Lower leg skin (tissue), 4 donors: Measurements from ENCODE around the gene QPCTL. TPM values are rescaled to one million over a fixed set of nuclear protein-coding genes. Genes with fewer than 3 reads are reported as not detected.

Experiments
- DNase-seq, 2 donors: peaks; one replicate each; pipeline ENCODE4 v3.0.0-alpha.2; 2019; ENCODE audit warnings: low spot score in 2 of 2
- H3K4me3 ChIP-seq: fragments of 200-600 bp; sonication (generic); 2 replicates; pipeline ENCODE4 v1.5.1; 2017; ENCODE audit warnings: mild to moderate bottlenecking, low read depth; ENCODE audit not compliant: poor library complexity, severe bottlenecking
- POLR2A ChIP-seq, 2 donors: fragments of 450-650 bp; IDR thresholded peaks; one replicate each; pipeline ENCODE4 v1.6.1; 2016 to 2017; ENCODE audit warnings: antibody characterized with exemption in 2 of 2, mild to moderate bottlenecking in 1 of 2, moderate library complexity in 1 of 2
- WGBS, 2 donors: methylation state at CpG; one replicate each; pipeline ENCODE4 v1.1.5; 2018; 5-methylcytosine and 5-hydroxymethylcytosine counted together
- intact Hi-C: fragments of 100-400 bp; cut with DNase I; formaldehyde crosslinking; loops from one replicate; pipeline ENCODE4 v1.15.0; 2023; ENCODE audit warnings: low total_unique reads
- total RNA-seq, 4 donors: library from RNA; depleted of rRNA; stranded (reverse); fragments of >200 nt; gene quantifications; one replicate each; pipeline ENCODE4 v1.1.0, GENCODE V29; 2016
- TF ChIP-seq, protein P1 (sequence below), 3 donors: fragments of 450-650 bp; IDR thresholded peaks; one replicate each; pipeline ENCODE4 v1.5.1; 2016; ENCODE audit warnings: antibody characterized with exemption in 3 of 3, mild to moderate bottlenecking in 3 of 3, moderate library complexity in 2 of 3

Gene QPCTL
- total RNA-seq, 4 donors from 2014 or later: 3.4 to 8.7 (median 6.8) TPM

DNA sequence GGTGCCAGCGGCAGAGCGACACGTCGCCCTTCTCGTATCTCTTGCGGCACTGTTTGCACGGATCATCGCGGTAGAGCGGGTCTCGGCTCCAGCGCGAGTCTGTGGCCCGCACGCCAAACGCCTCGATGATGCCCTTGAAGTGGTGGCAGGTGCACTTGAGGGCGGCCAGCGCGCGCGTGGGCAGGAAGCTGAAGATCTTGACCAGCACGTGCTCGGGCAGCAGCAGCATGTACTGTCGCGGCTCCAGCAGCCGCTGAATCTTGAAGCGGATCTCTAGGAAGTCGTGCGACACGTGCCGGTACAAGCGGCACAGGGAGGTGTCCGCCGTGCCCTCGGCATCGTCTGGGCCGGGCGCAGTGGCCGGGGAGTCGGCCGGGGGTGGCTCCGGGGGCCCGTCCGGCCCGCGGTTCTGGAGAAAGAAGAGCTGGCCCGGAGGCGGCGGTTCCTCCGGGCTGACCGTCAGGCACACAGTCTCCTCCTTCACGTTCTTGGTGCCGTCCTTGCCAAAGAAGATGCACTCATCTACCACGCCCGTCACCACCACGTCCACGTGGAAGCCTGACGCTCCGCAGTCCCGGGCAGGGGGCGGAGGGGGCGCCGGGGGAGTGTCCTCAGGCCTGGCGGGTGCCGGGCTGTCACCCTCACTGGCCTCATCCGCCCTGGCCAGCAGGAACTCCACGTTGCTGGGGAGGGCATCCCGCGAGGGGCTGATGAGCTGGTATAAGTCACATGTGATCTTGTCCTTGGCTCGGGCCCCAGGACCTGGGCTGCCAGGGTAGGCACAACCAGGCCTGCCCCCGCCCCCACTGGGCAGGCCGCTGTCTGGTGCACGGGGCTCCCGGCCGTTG, 19.6 kb downstream of the QPCTL start:
- DNase-seq: no peak
- intact Hi-C loops: no loop called here
- TF ChIP-seq POLR2A (IDR thresholded peaks at IDR 0.05): no peak
- TF ChIP-seq, protein P1, sequence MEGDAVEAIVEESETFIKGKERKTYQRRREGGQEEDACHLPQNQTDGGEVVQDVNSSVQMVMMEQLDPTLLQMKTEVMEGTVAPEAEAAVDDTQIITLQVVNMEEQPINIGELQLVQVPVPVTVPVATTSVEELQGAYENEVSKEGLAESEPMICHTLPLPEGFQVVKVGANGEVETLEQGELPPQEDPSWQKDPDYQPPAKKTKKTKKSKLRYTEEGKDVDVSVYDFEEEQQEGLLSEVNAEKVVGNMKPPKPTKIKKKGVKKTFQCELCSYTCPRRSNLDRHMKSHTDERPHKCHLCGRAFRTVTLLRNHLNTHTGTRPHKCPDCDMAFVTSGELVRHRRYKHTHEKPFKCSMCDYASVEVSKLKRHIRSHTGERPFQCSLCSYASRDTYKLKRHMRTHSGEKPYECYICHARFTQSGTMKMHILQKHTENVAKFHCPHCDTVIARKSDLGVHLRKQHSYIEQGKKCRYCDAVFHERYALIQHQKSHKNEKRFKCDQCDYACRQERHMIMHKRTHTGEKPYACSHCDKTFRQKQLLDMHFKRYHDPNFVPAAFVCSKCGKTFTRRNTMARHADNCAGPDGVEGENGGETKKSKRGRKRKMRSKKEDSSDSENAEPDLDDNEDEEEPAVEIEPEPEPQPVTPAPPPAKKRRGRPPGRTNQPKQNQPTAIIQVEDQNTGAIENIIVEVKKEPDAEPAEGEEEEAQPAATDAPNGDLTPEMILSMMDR (IDR thresholded peaks at IDR 0.05): no peak
- H3K4me3 ChIP-seq: no peak overlapping the region
- 89 to 91% methylated on average over 57 to 71 of the region's 76 CpGs for WGBS, 2 donors

DNA sequence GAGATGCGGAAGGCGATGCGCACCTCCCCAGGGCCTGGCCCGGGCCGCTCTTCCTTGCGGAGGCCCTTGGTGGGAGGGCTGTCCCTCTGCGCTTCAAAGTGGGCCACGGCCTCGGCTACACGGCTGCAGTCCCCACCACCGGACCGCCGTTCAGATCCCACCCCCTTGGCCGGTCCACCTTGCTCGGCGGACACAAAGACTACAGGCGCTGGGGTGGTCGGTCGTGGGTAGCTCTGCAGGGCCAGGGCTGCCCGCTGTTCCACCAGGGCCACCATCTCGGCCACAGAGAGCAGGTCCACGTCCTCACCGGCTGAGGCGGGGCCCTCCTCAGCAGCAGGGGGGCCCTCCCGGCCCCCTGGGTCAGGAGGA, 20.2 kb downstream of the QPCTL start:
- intact Hi-C loops: no loop called here
- 99 to 100% methylated on average over 1 to 11 of the region's 25 CpGs for WGBS, 2 donors
- H3K4me3 ChIP-seq: no peak overlapping the region
- no peak for DNase-seq
- TF ChIP-seq, protein P1 (IDR thresholded peaks at IDR 0.05): no peak
- no peak for TF ChIP-seq POLR2A (IDR thresholded peaks at IDR 0.05)

DNA sequence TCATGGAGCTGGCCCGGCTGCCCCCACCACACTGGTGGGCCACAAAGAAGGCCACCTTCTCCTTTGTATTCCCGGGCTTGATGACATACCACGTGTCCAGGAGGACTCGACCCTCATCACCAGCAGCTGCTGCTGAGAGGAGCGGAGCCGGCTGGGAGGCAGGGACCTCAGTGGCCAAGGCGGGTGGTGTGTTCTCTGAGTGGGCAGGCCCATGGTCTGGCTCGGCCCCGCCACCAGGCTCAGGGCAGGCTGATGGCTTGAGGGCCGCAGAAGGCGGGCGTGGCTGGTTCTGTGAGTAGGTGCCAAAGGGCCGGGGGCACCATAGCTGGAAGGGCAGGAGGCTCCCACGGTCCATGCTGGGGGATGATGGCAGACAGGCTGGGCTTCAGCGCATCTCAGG, 20.7 kb downstream of the QPCTL start:
- intact Hi-C loops: no loop called here
- DNase-seq: no peak
- H3K4me3 ChIP-seq: no peak overlapping the region
- WGBS, 2 donors: 91% methylated on average over 13 to 15 of the region's 15 CpGs
- no peak for TF ChIP-seq POLR2A (IDR thresholded peaks at IDR 0.05)
- TF ChIP-seq, protein P1 (IDR thresholded peaks at IDR 0.05): no peak

DNA sequence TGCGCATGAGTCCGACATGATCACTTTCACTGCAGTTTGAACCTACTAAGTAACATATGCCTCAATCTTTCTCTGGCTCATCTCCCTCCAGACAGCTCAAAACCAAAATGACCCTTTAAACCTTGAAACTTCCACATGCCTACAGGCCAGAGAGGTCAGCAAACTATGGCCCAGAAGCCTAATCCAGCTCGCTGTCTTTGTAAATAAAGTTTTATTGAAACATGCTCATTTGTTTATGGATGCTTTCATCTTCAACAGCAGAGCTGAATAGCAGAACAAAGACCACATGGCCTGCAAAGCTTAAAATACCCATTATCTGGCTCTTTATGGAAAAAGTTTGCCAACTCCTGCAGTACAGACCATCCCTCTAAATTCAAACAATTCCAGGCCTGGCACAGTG, 22.7 kb downstream of the QPCTL start:
- no peak for DNase-seq
- TF ChIP-seq, protein P1 (IDR thresholded peaks at IDR 0.05): no peak
- TF ChIP-seq POLR2A (IDR thresholded peaks at IDR 0.05): no peak
- 92 to 94% methylated on average over 3 of the region's 3 CpGs for WGBS, 2 donors
- intact Hi-C loops: no loop called here
- no peak overlapping the region for H3K4me3 ChIP-seq

DNA sequence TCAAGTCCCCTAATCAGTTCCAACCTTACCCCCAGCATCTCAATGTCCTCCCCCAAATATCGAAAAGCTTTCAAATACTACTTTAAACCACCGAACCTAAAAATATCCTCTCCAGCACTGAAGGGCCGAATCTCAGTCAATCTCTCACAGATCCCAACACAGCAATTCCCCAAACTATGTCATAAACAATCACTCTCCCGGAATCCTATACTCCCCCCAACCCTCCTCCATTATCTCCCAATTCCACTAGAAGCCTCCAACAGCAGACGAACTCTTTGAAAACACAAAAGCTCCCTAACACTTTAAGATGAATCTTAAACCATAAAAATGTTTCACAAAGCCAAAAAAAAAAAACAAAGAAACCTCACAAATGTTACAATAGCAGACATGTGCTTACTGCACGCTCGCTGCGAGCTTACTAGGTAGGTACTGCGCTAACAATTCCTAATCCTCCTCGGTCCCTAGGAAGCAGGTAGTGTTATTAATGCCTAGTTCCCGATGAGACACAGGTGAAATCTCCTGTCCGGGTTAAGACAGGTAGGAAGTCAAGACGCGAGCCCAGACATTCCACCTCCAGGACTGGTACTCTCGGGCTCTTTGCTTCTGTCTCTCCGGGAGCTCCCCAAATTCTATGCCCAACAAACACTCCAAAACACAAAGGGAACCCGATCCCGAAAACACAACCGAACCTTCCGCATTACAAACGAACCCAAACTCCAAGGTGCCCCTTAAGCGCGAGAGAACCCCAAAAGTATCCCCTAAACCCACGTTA, 24.1 kb downstream of the QPCTL start:
- 1 to 3% methylated on average over 24 of the region's 24 CpGs for WGBS, 2 donors
- DNase-seq: peak in 1 of 2 donors; percentile 42

More for the DNA sequence above, 24.1 kb downstream of the QPCTL start:
- intact Hi-C loops: no loop called here
- TF ChIP-seq, protein P1 (IDR thresholded peaks at IDR 0.05): no peak
- TF ChIP-seq POLR2A (IDR thresholded peaks at IDR 0.05): no peak
- H3K4me3 ChIP-seq: peak overlapping the region; percentile 6
